BLaER1 treated with 17β-estradiol and CSF1 and Interleukin-3, amounts not matched to agents 10 nM and 100 nM (cell line): ENCODE measurements around the gene ZC3H6.
"Not testable (repeated sequence)": the region's sequence is repeated elsewhere in the genome, so short reads cannot be mapped to it uniquely, and the experiment has no call there.

ENCODE experiments used
- H3K27ac ChIP-seq, 11 experiments: shearing (Covaris generic); formaldehyde crosslinking; 2 replicates each; pipeline ENCODE4 v1.8.1; 2022
- H3K27me3 ChIP-seq, 11 experiments: shearing (Covaris generic); formaldehyde crosslinking; 2 replicates each; pipeline ENCODE4 v1.8.1; 2022
- H3K36me3 ChIP-seq, 11 experiments: shearing (Covaris generic); formaldehyde crosslinking; 2 replicates each; pipeline ENCODE4 v1.8.1; 2022
- H3K4me1 ChIP-seq, 10 experiments: shearing (Covaris generic); formaldehyde crosslinking; 2 replicates each; pipeline ENCODE4 v1.8.1; 2022
- H3K4me2 ChIP-seq, 11 experiments: shearing (Covaris generic); formaldehyde crosslinking; 2 replicates each; pipeline ENCODE4 v1.8.1; 2022
- H3K4me3 ChIP-seq, 10 experiments: shearing (Covaris generic); formaldehyde crosslinking; 2 replicates each; pipeline ENCODE4 v1.8.1; 2022
- H3K9ac ChIP-seq, 11 experiments: shearing (Covaris generic); formaldehyde crosslinking; 2 replicates each; pipeline ENCODE4 v1.8.1; 2022
- H3K9me3 ChIP-seq, 11 experiments: shearing (Covaris generic); formaldehyde crosslinking; replicated peaks in 1 of 11; 2 replicates each; pipeline ENCODE4 v1.8.1; 2022
- H4K20me1 ChIP-seq, 11 experiments: shearing (Covaris generic); formaldehyde crosslinking; 2 replicates each; pipeline ENCODE4 v1.8.1; 2022
- Cebpa-rat ChIP-seq, 11 experiments: shearing (Covaris generic); IDR thresholded peaks; 2 replicates each; pipeline ENCODE4 v1.8.1; 2022

ZC3H6 gene

DNA sequence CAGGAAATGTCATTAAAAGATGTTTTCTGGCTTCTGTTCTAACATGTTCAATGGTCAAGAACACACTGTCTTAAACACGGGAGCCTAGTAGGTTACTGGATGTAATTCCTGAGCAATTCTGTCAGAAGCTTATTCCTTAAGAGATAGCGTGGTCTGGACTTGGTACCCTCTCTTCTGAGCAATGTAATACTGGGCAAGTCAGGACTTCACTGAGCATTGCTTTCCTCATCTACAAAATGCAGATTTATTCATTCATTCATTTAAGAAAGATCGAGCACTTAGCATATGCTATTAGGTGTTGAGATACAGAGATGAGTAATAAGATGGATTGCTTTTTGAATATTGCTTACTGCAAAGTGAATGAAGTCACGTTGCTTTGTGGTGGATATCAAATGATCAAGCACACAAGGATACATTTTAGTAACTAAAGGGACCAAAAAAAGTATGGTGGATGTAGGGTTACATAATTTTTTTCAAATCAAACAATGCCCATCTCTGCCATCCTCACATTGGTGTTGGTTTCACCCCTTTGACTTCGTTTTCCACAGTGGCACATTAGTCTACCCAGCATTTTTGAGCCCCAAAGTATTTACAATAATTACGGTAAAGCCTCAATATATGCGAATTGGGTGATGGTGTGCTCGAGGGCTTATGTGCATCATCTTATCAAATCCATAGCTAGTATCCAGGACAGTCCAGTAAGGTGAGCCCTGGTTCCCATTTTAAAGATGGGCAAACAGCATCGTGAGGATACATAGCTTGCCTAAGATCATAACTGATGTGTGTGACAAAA is 65.3 kb downstream of the ZC3H6 start:
- Histone ChIP-seq H3K4me3 (no peak overlapping the region), H3K27ac (no peak overlapping the region), H3K4me1 (no peaks in the 10 kb centered on the region), H3K9ac (no peak overlapping the region), H3K27me3 (no peaks in the 10 kb centered on the region), H3K9me3 (peaks cover 0 to 4% (median 0%) of the 10 kb centered on the region in 11 experiments; a peak in 1 of 22 replicates), H3K36me3 (no peaks in the 10 kb centered on the region), H4K20me1 (no peaks in the 10 kb centered on the region), H3K4me2 (no peak overlapping the region)
- no peak for TF ChIP-seq Cebpa-rat (IDR thresholded peaks at IDR 0.05)

- Histone ChIP-seq H3K27me3 (no peaks in the 10 kb centered on the region), H3K27ac (no peak overlapping the region), H3K4me2 (no peak overlapping the region), H4K20me1 (no peaks in the 10 kb centered on the region), H3K9me3 (peaks cover 0 to 4% (median 0%) of the 10 kb centered on the region in 11 experiments; a peak in 1 of 22 replicates), H3K4me3 (no peak overlapping the region), H3K4me1 (no peaks in the 10 kb centered on the region), H3K36me3 (no peaks in the 10 kb centered on the region), H3K9ac (no peak overlapping the region)
- TF ChIP-seq Cebpa-rat (IDR thresholded peaks at IDR 0.05): no peak
These were observed 66.7 kb downstream of the ZC3H6 start for GRCh38 chr2:112342067-112342550.

DNA sequence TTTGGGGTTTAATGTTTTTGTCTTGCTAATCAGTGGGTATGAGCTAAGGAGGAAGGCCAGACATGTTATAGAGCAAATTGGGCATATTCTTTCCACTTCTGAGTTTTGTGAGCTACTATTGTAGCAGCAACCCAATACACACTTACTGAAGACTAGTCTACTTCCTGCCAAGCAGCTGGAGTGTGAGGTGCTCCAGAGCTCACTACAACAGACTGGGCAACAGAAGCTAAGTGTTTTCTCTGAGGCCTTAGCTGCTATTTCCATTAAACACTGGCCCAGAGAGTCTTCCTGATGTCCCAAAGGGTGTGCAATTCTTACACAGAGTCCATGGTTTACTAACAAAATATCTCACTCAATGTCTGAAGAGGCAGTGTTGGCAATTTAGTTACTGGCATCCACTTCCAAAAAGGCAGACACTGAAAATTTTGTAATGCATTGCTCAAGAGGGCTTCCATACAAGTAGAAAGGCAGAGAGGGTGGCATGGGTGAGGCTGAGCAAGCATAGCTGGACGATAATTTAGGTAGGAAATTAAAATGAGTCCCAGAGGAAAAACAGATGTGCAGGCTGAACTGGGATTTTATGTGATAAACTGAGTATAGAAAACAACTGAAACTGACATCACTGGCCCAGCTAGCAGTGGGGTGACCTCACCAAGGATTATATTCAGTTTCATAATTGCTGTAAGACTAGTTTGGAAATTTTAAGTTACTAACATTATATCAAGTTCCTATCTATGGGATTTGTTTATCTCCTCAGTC is 68.6 kb downstream of the ZC3H6 start:
- Histone ChIP-seq H3K27me3 (no peaks in the 10 kb centered on the region), H3K27ac (no peak overlapping the region), H3K4me3 (no peak overlapping the region), H3K4me1 (no peaks in the 10 kb centered on the region), H3K4me2 (no peak overlapping the region), H3K9ac (no peak overlapping the region), H3K36me3 (no peaks in the 10 kb centered on the region), H4K20me1 (no peaks in the 10 kb centered on the region), H3K9me3 (peaks cover 0 to 4% (median 0%) of the 10 kb centered on the region in 11 experiments; a peak in 1 of 22 replicates)
- no peak for TF ChIP-seq Cebpa-rat (IDR thresholded peaks at IDR 0.05)

- Histone ChIP-seq H3K4me1 (no peaks in the 10 kb centered on the region), H3K9me3 (peaks cover 0 to 4% (median 0%) of the 10 kb centered on the region in 11 experiments; a peak in 1 of 22 replicates), H3K9ac (no peak overlapping the region), H3K4me2 (no peak overlapping the region), H3K27me3 (no peaks in the 10 kb centered on the region), H3K27ac (no peak overlapping the region), H3K36me3 (no peaks in the 10 kb centered on the region), H3K4me3 (no peak overlapping the region), H4K20me1 (no peaks in the 10 kb centered on the region)
- TF ChIP-seq Cebpa-rat (IDR thresholded peaks at IDR 0.05): no peak
These were observed 69.9 kb downstream of the ZC3H6 start for GRCh38 chr2:112345030-112346027.

DNA sequence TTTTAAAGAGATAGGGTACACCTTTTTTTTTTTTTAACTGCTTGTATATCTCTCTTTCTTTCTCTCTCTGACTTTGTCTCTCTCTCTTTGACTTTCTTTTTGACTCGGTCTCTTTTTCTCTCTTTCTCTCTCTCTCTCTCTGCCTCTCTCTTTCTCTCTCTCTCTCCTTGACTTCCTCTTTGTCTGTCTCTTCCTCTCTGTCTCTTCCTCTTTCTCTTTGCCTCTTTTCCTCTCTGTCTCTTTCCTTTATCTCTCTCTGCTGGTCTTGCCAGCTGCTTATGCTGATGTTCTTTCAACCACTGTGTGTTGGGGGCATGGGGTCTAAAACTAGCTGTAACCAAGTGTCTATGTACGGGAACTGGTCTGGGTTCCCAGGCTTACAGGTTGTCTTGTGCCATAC is 76.9 kb downstream of the ZC3H6 start:
- not testable (repeated sequence) for H3K9me3 ChIP-seq, H3K27ac ChIP-seq, H3K27me3 ChIP-seq, H3K9ac ChIP-seq, H4K20me1 ChIP-seq, H3K4me1 ChIP-seq, H3K36me3 ChIP-seq, H3K4me3 ChIP-seq
- H3K4me2 ChIP-seq: peak overlapping the region in 5 of 11 experiments; percentile 4 to 55 (median 39); a peak in 8 of 22 replicates

DNA sequence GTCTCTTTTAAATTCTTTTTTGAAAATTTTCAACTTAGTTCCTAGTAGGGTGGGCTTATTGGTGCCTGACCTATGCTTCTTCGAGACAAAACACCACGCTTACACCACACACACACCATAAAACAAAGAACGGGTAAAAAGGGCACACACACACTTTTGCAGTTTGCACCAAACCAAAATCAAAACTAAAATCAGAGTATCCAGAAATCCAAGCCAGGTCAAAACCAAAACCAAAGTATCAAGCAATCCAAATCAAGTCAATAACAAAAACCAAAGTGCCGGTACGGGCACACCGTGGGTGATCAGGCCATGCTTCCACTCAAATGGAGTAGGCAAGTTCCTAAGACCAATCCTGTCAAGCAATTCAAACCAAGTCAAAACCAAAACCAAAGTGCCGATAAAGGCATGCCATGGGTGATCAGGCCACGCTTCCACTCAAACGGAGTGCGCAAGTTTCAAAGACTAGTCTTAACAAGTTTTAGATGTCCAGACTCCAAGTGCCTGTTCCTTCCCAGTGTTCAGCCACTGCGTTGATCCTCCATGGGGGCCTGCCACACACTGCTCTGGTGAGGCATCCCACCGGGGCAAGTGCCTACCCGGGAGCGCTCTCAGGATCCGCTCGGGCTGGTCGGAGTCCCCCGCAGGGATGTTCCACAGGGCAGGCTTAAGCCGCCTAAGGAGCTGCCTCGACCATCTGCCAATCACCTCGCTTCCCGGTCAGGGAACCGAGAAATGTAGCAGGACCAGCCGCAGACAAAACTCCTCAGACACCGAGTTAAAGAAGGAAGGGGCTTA is 77.6 kb downstream of the ZC3H6 start:
- not testable (repeated sequence) for H3K36me3 ChIP-seq, H3K4me3 ChIP-seq, H3K4me1 ChIP-seq, H4K20me1 ChIP-seq, H3K9ac ChIP-seq, H3K27ac ChIP-seq, H3K27me3 ChIP-seq, H3K9me3 ChIP-seq
- H3K4me2 ChIP-seq: peak overlapping the region in 4 of 11 experiments; percentile 4 to 55 (median 23); a peak in 4 of 22 replicates

DNA sequence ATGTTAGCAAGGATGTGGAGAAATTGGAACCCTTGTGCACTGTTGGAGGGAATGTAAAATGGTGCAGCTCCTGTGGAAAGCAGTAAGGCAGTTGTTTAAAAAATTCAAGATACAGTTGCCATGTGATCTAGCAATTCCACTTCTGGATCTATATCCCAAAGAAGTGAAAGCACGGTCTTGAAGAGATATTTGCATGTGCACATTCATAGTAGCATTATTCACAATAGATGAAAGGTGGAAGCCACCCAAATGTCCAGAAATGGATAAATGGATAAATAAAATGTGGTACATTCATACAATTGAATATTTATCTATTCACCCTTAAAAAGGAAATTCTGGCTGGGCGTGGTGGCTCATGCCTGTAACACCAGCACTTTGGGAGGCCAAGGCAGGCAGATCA is 78.9 kb downstream of the ZC3H6 start:
- H3K9me3 ChIP-seq: peaks cover 8 to 16% (median 12%) of the 10 kb centered on the region in 11 experiments
- not testable (repeated sequence) for H3K4me3 ChIP-seq, H4K20me1 ChIP-seq

DNA sequence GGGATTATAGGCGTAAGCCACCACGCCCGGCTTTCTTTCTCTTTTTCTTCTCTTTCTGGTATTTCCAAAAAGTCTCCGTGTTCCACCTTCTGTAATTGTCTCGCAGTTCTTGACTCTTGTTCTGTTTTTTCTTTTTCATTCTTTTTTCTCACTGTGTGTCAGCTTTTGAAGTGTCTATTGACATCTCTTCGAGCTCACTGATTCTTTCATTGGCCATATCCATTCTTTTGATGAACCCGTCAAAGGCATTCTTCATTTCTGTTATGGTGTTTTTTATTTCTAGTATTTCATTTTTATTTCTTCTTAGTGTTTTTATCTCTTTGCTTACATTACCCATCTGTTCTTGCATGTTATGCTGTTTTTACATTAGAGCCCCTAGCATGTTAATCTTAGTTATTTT is 84.7 kb downstream of the ZC3H6 start:
- not testable (repeated sequence) for H3K4me3 ChIP-seq, H3K36me3 ChIP-seq

More for the DNA sequence above, 78.9 kb downstream of the ZC3H6 start:
- H3K9ac ChIP-seq, H3K27ac ChIP-seq, H3K36me3 ChIP-seq, H3K4me1 ChIP-seq, H3K27me3 ChIP-seq, H3K4me2 ChIP-seq: not testable (repeated sequence)

More for the DNA sequence above, 84.7 kb downstream of the ZC3H6 start:
- H3K27ac ChIP-seq, H3K4me1 ChIP-seq, H3K4me2 ChIP-seq, H4K20me1 ChIP-seq, H3K27me3 ChIP-seq, H3K9ac ChIP-seq: not testable (repeated sequence)
- peaks cover 14 to 26% (median 19%) of the 10 kb centered on the region in 11 experiments for H3K9me3 ChIP-seq
